SIG-M5 treated with dmso at 0.1 percent for 504 hours (cell line): ENCODE results near the gene HIVEP2.

Experiments used
- DNase-seq: peaks from one replicate; lab custom pipeline; 2025; ENCODE audit not compliant: unreplicated experiment; lab: John Stamatoyannopoulos, UW

HIVEP2 gene

DNA sequence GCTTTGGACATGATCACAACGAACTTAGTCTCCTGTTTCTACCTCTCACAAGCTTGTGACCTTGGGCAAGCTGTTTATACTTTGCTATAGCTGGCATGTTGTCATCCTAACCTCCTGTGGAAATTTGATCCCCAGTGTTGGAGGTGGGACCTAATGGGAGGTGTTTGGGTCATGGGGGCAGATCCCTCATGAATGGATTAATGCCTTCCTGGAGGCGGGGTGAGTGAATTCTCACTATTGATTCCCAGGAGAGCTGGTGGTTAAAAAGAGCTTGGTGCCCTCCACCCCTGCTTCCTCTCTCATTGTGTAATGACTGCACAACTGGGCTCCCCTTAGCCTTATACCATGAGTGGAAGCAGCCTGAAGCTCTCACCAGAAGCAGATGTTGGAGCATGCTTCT, 228.9 kb downstream of the HIVEP2 start:
- DNase-seq: no peak

DNA sequence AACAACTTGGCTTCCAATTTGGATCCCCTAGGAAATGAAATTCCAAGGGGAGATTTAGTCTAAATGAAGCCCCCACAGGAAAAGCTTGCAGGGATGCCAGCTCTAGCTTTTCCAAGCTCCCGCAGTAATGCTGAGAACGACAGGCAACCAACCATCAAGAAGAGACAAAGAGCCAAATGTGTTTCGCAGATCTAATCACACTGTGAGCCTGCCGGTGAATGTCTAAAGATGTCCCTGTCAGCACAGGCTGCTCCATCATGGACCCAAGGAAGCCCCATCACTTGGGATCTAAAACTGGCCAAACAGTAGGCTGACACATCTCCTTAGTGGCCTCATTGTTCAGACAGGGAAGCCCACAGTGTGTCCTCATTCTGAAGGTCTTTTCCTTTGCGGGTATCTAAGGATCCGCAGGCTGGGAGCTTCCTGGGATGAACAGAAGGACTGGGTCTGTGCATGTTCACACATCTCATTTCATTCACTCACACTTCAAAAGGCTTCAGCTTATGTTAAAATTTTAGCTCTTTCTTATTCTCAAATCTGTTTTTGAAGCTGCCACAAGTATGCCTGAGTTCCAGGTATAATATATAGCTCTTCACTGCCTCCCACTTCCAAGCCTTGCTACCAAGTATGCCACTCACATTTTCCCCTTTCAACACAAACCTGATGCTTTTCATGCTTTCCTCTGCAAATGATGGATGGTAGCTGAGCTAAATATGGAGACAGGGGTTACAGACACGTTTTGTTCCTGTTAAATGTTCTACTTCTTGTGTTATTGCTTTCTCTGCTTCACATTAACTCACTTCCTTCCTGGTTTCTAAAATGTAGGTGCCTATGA, 229.8 kb downstream of the HIVEP2 start:
- DNase-seq: peak; percentile 34

DNA sequence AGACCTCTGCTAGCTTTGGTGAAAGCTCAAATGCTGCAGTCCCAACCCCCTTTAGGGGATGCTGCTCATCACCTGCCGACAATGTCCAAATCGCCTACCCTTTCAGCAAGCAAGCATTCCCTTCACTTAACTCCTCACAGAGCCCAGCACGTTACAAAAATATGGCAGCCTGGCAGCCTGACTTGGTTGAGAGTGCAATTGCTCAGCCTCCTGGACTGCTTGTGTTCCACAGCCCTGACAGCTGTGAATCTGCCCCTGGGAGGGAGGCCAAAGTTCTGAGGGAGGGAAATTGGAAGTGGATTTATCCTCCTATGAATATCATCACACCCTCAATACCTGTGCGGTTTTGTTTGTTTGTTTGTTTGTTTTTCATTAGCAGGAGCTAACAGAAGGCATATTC, 231.0 kb downstream of the HIVEP2 start:
- no peak for DNase-seq

GRCh38 chr6:142712231-142712630, 232.7 kb downstream of the HIVEP2 start:
- no peak for DNase-seq

DNA sequence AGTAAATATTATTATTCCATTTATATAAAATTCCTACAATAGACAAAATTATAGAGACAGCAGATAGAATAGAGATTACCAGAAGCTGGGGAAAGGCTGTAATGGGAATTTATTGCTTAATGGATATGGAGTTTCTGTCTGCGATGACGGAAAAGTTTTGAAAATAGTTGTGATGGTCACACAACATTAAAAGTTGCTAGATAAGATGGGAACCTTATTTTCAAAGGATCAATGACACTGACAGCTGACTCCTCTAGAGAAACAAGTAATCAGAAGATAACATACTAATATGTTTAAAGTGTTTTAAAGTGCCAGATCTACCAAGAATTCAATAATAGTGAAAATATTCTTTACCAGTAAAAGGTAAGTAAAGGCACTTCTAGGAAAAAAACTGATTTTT, 236.3 kb downstream of the HIVEP2 start:
- no peak for DNase-seq

DNA sequence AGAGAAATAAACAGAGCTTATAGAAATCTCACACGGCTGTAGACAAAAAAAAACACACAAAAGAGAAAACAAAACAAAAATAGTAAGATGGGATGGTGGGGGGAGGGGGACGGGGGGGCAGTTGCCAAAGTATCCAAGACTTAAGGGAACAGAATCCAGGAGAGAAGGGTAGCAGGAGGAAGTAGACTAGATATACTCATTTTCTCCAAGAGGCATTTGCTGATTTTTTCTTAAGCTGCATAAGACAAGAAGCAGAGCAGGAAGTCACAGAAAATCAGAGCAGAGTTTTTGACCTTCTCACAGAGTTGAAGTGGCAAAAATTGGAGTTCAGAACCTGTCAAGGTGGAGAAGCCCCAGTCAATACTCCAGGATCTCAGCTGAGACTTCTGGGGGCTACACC, 237.7 kb downstream of the HIVEP2 start:
- no peak for DNase-seq

DNA sequence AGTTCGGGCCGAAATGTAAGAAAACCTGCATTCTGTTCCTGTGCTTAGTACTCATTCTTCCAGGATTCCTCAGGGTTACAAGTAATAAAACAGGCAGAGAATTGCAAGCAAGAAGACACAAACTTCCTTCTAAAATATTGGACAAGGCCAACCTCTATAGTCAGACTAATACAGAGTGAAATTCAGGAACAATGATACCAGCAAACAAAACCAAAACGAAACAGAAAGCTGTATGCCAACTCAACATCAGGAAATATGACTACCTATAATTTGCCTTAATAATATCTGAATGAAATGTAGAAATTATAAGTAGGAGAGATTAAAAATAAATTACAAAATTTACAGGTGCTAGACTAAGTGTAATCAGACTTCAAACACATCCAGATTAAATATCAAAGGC, 238.8 kb downstream of the HIVEP2 start:
- DNase-seq: no peak

DNA sequence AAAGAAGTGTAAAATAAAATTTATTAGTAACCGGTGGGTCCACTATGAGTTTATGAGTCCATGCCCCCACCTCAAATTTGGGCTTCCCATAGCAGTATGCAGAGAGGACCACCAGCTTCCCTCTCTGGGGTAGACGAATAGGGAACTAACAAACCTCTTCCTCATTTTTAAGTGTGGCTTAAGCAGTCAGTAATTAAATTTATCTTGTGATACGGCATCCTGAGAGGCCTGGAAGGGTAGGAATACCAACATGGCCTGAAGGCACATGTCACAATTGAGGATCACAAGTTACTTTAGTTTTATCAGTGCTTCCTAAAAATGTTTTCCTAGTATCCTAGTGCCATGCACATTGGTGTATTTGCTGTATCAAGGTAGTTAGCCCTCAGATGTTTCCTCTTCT, 239.9 kb downstream of the HIVEP2 start:
- DNase-seq: peak; percentile 45

- peak; percentile 85 for DNase-seq
Measured at GRCh38 chr6:142702501-142703460, 242.2 kb downstream of the HIVEP2 start.
